ENCODE data around the gene ZNF277. TPM values are rescaled to one million over a fixed set of nuclear protein-coding genes. Genes with fewer than 3 reads are reported as not detected.

The ZNF277 gene
- total RNA-seq, 2 donors from 2014 or later = 27.9 to 41.5 TPM

DNA sequence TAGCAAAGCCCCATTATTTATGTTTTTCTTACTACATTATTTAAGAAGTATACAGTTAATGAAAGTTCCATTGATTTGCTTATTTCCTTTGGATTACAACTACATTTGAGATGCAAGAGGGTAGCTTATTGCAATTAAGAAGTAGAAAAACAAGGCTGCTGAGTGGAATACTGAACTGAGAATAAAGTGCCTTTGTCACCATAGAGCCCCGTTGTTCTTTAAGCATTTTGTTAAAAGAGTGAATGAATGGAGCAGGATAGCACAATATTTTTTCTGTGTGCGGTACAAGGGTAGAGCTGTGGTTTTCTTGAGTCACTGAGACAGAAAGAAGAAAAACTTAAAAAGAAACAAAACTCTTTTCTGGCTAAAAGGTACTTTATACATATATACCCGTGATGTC lies 45.6 kb downstream of the ZNF277 start:
- no peaks in the 10 kb centered on the region for H3K36me3 ChIP-seq
- no peaks in the 10 kb centered on the region for H3K9me3 ChIP-seq
- no peaks in the 10 kb centered on the region for H3K27me3 ChIP-seq (replicated peaks; ENCODE audit: insufficient read depth)
- peaks cover 0 to 5% of the 10 kb centered on the region in 2 donors for H3K4me1 ChIP-seq (ENCODE audit: control insufficient read depth in 1 of 2, low read depth in 2 of 2)
- H3K27ac ChIP-seq = no peak overlapping the region
- ATAC-seq (ENCODE audit: insufficient number of reproducible peaks, low FRiP score, low read depth) = no peak
- no peak overlapping the region for H3K4me3 ChIP-seq
- TF ChIP-seq, protein P1, sequence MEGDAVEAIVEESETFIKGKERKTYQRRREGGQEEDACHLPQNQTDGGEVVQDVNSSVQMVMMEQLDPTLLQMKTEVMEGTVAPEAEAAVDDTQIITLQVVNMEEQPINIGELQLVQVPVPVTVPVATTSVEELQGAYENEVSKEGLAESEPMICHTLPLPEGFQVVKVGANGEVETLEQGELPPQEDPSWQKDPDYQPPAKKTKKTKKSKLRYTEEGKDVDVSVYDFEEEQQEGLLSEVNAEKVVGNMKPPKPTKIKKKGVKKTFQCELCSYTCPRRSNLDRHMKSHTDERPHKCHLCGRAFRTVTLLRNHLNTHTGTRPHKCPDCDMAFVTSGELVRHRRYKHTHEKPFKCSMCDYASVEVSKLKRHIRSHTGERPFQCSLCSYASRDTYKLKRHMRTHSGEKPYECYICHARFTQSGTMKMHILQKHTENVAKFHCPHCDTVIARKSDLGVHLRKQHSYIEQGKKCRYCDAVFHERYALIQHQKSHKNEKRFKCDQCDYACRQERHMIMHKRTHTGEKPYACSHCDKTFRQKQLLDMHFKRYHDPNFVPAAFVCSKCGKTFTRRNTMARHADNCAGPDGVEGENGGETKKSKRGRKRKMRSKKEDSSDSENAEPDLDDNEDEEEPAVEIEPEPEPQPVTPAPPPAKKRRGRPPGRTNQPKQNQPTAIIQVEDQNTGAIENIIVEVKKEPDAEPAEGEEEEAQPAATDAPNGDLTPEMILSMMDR (IDR thresholded peaks at IDR 0.05) = no peak
- no peak for DNase-seq (ENCODE audit: low spot score)

DNA sequence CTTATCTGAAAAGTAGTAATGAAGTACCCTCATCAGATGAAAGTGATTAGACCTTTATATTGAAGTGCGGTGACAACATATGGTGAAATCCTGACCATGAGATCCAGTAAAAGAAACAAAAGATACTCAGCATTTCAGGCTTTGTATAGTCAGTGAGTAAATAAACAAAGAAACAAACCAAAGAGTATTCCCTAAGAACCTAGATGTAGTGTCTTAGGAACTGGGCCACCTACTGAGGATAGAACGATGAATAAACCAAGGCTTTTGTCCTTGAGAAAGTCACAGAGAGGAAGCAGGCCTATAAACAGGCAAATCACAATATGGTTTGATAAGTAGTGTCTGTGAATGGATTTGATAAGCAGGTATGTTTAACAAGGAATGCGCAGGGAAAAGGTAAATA lies 46.2 kb downstream of the ZNF277 start:
- Histone ChIP-seq H3K4me3 (no peak overlapping the region), H3K36me3 (no peaks in the 10 kb centered on the region), H3K27me3 (replicated peaks; ENCODE audit: insufficient read depth) (no peaks in the 10 kb centered on the region), H3K9me3 (no peaks in the 10 kb centered on the region), H3K27ac (no peak overlapping the region), H3K4me1 (ENCODE audit: control insufficient read depth in 1 of 2, low read depth in 2 of 2) (peaks cover 0 to 5% of the 10 kb centered on the region in 2 donors)
- DNase-seq (ENCODE audit: low spot score) (no peak), ATAC-seq (ENCODE audit: insufficient number of reproducible peaks, low FRiP score, low read depth) (no peak)
- TF ChIP-seq, protein P1 (IDR thresholded peaks at IDR 0.05) = no peak

DNA sequence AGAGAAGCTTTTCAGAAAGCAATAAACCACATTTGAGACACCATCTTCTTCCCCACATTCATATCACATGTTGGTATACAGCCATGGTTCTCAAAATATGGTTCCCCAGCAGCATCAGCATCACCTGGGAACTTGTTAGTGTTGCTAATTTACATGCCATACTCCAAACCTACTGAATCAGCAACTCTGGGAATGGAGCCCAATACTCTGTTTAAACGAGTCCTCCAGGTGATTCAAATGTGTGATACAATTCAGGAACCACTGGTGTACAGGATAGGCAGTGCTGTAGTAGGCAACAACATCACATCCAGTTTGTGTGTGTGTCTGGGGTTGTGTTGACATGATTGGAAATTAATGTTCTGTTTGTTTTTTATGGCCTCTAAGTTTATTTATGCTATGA lies 47.7 kb downstream of the ZNF277 start:
- H3K27ac ChIP-seq = no peak overlapping the region
- no peak overlapping the region for H3K4me3 ChIP-seq
- peaks cover 0 to 5% of the 10 kb centered on the region in 2 donors for H3K4me1 ChIP-seq (ENCODE audit: control insufficient read depth in 1 of 2, low read depth in 2 of 2)
- TF ChIP-seq, protein P1 (IDR thresholded peaks at IDR 0.05) = no peak
- no peaks in the 10 kb centered on the region for H3K27me3 ChIP-seq (replicated peaks; ENCODE audit: insufficient read depth)
- ATAC-seq (ENCODE audit: insufficient number of reproducible peaks, low FRiP score, low read depth) (no peak), DNase-seq (ENCODE audit: low spot score) (no peak)
- no peaks in the 10 kb centered on the region for H3K9me3 ChIP-seq
- H3K36me3 ChIP-seq = no peaks in the 10 kb centered on the region

DNA sequence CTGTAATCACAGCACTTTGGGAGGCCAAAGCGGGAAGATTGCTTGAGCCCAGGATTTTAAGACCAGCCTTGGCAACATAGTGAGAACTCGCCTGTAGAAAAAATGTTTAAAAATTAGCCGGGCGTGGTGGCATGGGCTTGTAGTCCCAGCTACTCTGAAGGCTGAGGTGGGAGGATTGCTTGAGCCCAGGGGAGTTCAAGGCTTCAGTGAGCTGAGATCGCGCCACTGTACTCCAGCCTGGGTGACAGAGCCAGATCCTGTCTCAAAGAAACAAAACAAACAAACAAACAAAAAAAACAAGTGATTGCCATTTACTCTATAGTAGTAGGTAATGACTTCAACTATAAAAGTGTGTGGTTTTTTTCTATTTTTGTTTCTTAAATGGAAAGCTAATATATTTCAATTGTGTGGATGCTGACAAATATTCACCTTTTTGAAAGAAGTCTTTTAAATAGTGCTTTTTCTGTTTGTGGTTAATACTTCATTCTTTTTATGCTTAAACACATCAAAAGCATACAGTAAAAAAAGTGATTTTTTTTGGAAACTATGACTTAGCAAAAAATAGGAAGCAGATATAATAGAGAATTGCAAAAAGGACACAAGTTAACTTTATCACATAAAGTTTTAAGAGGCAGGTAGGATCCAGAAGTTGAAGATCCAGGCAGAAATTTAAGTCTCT lies 48.4 kb downstream of the ZNF277 start:
- no peaks in the 10 kb centered on the region for H3K9me3 ChIP-seq
- no peak for ATAC-seq (ENCODE audit: insufficient number of reproducible peaks, low FRiP score, low read depth)
- TF ChIP-seq, protein P1 (IDR thresholded peaks at IDR 0.05) = no peak

DNA sequence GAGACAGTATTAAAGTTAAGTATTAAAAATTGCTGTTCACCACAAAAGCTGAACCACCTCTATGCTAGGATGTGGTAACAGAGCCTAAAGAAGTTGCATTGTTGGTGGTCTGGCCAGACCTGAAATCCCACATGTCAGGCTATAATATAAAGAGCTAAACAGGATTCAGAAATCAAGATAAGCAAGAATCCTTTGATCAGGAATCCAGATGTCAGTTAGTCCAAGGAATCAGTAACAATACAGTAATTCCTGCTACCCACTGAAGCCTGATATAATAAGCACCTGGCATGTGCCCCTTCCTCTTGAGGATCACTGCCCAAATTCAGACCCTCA lies 48.9 kb downstream of the ZNF277 start:
- TF ChIP-seq, protein P1 (IDR thresholded peaks at IDR 0.05) = no peak
- ATAC-seq (ENCODE audit: insufficient number of reproducible peaks, low FRiP score, low read depth) (no peak), DNase-seq (ENCODE audit: low spot score) (no peak)
- H3K9me3 ChIP-seq = no peaks in the 10 kb centered on the region
- no peak overlapping the region for H3K27ac ChIP-seq
- H3K36me3 ChIP-seq = no peaks in the 10 kb centered on the region
- H3K27me3 ChIP-seq (replicated peaks; ENCODE audit: insufficient read depth) = no peaks in the 10 kb centered on the region
- H3K4me1 ChIP-seq (ENCODE audit: control insufficient read depth in 1 of 2, low read depth in 2 of 2) = peaks cover 0 to 5% of the 10 kb centered on the region in 2 donors
- H3K4me3 ChIP-seq = no peak overlapping the region

More for the DNA sequence above, 48.4 kb downstream of the ZNF277 start:
- Histone ChIP-seq H3K4me1 (ENCODE audit: control insufficient read depth in 1 of 2, low read depth in 2 of 2) (peaks cover 0 to 5% of the 10 kb centered on the region in 2 donors), H3K27ac (no peak overlapping the region), H3K27me3 (replicated peaks; ENCODE audit: insufficient read depth) (no peaks in the 10 kb centered on the region), H3K36me3 (no peaks in the 10 kb centered on the region), H3K4me3 (no peak overlapping the region)
- DNase-seq (ENCODE audit: low spot score) = no peak
